ENCODE measurements around the gene BLOC1S5. TPM values are rescaled to one million over a fixed set of nuclear protein-coding genes. Genes with fewer than 3 reads are reported as not detected.

BLOC1S5 gene
- polyA plus RNA-seq, 3 donors = 3.7 to 11.7 (median 9.2) TPM

DNA sequence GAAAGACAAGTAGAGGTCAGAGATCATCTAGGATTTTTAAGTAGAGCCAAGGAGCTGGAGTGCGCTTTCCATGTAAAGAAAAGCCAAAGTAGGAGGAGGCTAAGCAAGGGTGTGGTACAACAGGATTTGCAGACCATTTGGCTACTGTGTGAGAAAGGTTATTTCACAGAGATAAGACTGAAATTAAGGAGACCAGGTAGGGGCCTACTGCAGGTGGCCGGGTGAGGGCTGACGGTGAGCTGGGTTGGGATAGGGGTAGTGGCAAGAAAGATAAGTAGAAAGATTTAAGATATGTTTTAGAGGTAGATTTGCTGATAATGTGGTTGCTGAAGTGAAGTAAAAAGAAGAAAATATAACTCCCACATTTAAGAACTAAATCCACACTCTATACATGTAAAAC is 3.8 kb downstream of the BLOC1S5 start:
- intact Hi-C loops (cut with micrococcal nuclease) = loop anchor here in 1 of 2 donors (5.0 to 10.0 kb wide), 2 partner anchors 42 to 374 kb away; partner anchors contain the start of genes EEF1E1 and SLC35B3
- H3K79me2 ChIP-seq (ENCODE audit: insufficient read depth, low read length) = peaks cover 18% of the 10 kb centered on the region

DNA sequence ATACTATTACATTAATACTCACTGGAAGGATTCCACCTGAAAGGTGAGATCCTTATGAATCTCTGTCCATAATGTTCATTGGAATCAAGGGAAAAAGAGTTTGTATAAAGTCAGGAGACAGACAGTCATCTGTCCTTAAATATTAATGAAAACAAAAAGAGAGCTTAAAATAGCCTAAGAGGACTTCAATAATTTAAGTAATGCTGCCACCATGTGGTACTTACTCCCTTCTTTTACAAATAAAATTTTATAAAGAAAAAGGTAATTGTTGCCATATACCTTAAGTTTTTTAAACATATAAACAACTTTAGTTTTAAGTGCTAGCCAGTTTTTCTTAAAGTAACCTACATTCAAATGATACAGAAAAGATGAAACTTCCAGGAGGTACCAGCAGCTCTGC is 5.1 kb downstream of the BLOC1S5 start:
- Mint-ChIP-seq H3K9me3 (peaks cover 0 to 2% (median 0%) of the 10 kb centered on the region in 7 donors), H3K36me3 (peaks cover 46 to 52% of the 10 kb centered on the region in 2 donors), H3K27ac (no peak overlapping the region), H3K4me1 (peaks cover 4% of the 10 kb centered on the region), H3K27me3 (ENCODE audit: low read depth in 3 of 3) (peaks cover 0 to 2% (median 0%) of the 10 kb centered on the region in 3 donors), H3K4me3 (no peak overlapping the region)
- Histone ChIP-seq H3K79me2 (ENCODE audit: insufficient read depth, low read length) (peaks cover 18% of the 10 kb centered on the region), H2AFZ (ENCODE audit: insufficient read depth, low read depth, low read length, poor library complexity, severe bottlenecking) (no peak overlapping the region), H3K27ac (ENCODE audit: low read depth in 1 of 2, low read length in 2 of 2) (no peak overlapping the region), H3K9me3 (replicated peaks in 1 of 2; ENCODE audit: control insufficient read depth in 1 of 2, insufficient read depth in 1 of 2, low read length in 2 of 2) (no peaks in the 10 kb centered on the region), H3K4me1 (ENCODE audit: control insufficient read depth in 1 of 2, insufficient read depth in 2 of 2, low read length in 2 of 2) (peaks cover 3 to 7% of the 10 kb centered on the region in 2 donors), H3K36me3 (replicated peaks in 1 of 2; ENCODE audit: control insufficient read depth in 1 of 2, insufficient read depth in 2 of 2, low read length in 2 of 2) (peaks cover 15 to 56% of the 10 kb centered on the region in 2 donors), H3K4me3 (replicated peaks in 1 of 3; ENCODE audit: low read depth in 2 of 3, low read length in 3 of 3) (no peak overlapping the region), H3K4me2 (replicated peaks; ENCODE audit: extremely low read depth, low read length, poor library complexity, severe bottlenecking) (no peak overlapping the region), H3K9ac (ENCODE audit: insufficient read depth, low read length, poor library complexity, severe bottlenecking) (no peak overlapping the region), H4K20me1 (ENCODE audit: insufficient read depth, low read length) (no peaks in the 10 kb centered on the region), H3K27me3 (ENCODE audit: control insufficient read depth in 2 of 2, insufficient read depth in 2 of 2, low read length in 2 of 2) (no peaks in the 10 kb centered on the region)
- peak in 1 of 3 donors; percentile 5 for DNase-seq
- TF ChIP-seq, protein P1, sequence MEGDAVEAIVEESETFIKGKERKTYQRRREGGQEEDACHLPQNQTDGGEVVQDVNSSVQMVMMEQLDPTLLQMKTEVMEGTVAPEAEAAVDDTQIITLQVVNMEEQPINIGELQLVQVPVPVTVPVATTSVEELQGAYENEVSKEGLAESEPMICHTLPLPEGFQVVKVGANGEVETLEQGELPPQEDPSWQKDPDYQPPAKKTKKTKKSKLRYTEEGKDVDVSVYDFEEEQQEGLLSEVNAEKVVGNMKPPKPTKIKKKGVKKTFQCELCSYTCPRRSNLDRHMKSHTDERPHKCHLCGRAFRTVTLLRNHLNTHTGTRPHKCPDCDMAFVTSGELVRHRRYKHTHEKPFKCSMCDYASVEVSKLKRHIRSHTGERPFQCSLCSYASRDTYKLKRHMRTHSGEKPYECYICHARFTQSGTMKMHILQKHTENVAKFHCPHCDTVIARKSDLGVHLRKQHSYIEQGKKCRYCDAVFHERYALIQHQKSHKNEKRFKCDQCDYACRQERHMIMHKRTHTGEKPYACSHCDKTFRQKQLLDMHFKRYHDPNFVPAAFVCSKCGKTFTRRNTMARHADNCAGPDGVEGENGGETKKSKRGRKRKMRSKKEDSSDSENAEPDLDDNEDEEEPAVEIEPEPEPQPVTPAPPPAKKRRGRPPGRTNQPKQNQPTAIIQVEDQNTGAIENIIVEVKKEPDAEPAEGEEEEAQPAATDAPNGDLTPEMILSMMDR (IDR thresholded peaks at IDR 0.05) = peak; percentile 35
- intact Hi-C loops (cut with micrococcal nuclease) = no loop called here

More for the DNA sequence above, 3.8 kb downstream of the BLOC1S5 start:
- Histone ChIP-seq H2AFZ (ENCODE audit: insufficient read depth, low read depth, low read length, poor library complexity, severe bottlenecking) (no peak overlapping the region), H3K9me3 (replicated peaks in 1 of 2; ENCODE audit: control insufficient read depth in 1 of 2, insufficient read depth in 1 of 2, low read length in 2 of 2) (no peaks in the 10 kb centered on the region), H3K27me3 (ENCODE audit: control insufficient read depth in 2 of 2, insufficient read depth in 2 of 2, low read length in 2 of 2) (no peaks in the 10 kb centered on the region), H3K27ac (ENCODE audit: low read depth in 1 of 2, low read length in 2 of 2) (peak overlapping the region in 1 of 2 donors; percentile 29), H3K36me3 (replicated peaks in 1 of 2; ENCODE audit: control insufficient read depth in 1 of 2, insufficient read depth in 2 of 2, low read length in 2 of 2) (peaks cover 13 to 51% of the 10 kb centered on the region in 2 donors), H3K4me3 (replicated peaks in 1 of 3; ENCODE audit: low read depth in 2 of 3, low read length in 3 of 3) (no peak overlapping the region), H3K4me1 (ENCODE audit: control insufficient read depth in 1 of 2, insufficient read depth in 2 of 2, low read length in 2 of 2) (peaks cover 9 to 15% of the 10 kb centered on the region in 2 donors), H3K4me2 (replicated peaks; ENCODE audit: extremely low read depth, low read length, poor library complexity, severe bottlenecking) (no peak overlapping the region), H3K9ac (ENCODE audit: insufficient read depth, low read length, poor library complexity, severe bottlenecking) (no peak overlapping the region), H4K20me1 (ENCODE audit: insufficient read depth, low read length) (no peaks in the 10 kb centered on the region)
- Mint-ChIP-seq H3K27me3 (ENCODE audit: low read depth in 3 of 3) (peaks cover 0 to 2% (median 0%) of the 10 kb centered on the region in 3 donors), H3K4me1 (peaks cover 10% of the 10 kb centered on the region), H3K27ac (peak overlapping the region in 1 of 7 donors; percentile 50), H3K36me3 (peaks cover 37 to 45% of the 10 kb centered on the region in 2 donors), H3K9me3 (peaks cover 0 to 2% (median 0%) of the 10 kb centered on the region in 7 donors), H3K4me3 (no peak overlapping the region)
- WGBS (ENCODE audit: insufficient coverage) = 86% methylated on average over 2 of the region's 3 CpGs
- TF ChIP-seq, protein P1 (IDR thresholded peaks at IDR 0.05) = no peak
- DNase-seq = no peak

All from CD14-positive monocyte (primary cell).